Tibial nerve (tissue), 4 donors: ENCODE measurements around the gene OR52H1. TPM values are rescaled to one million over a fixed set of nuclear protein-coding genes. Genes with fewer than 3 reads are reported as not detected.
A peak's percentile ranks its signal among the peaks of the same experiment; 100 is the strongest.

Experiments used
- DNase-seq, 2 donors: peaks; one replicate each; pipeline ENCODE4 v3.0.0-alpha.2; 2019; ENCODE audit warnings: low spot score in 2 of 2
- H3K27ac ChIP-seq, 4 donors: fragments of 200-600 bp; sonication (generic) in 3 of 4; one replicate each; pipeline ENCODE4 v1.5.1; 2017 to 2019; ENCODE audit warnings: mild to moderate bottlenecking in 1 of 4
- H3K27me3 ChIP-seq, 2 donors: fragments of 200-600 bp; sonication (generic) in 1 of 2; one replicate each; pipeline versions ENCODE4 v1.5.1 to v1.6.0; 2017 to 2019
- H3K36me3 ChIP-seq, 3 donors: fragments of 200-600 bp; sonication (generic); one replicate each; pipeline ENCODE4 v1.5.1; 2018 to 2019
- H3K4me1 ChIP-seq, 4 donors: fragments of 200-600 bp; sonication (generic) in 3 of 4; one replicate each; pipeline ENCODE4 v1.5.1; 2017 to 2019
- H3K4me3 ChIP-seq, 4 donors: fragments of 200-600 bp; sonication (generic) in 3 of 4; one replicate each; pipeline ENCODE4 v1.5.1; 2017 to 2019; ENCODE audit warnings: mild to moderate bottlenecking in 1 of 4, moderate library complexity in 1 of 4
- H3K9me3 ChIP-seq, 4 donors: fragments of 200-600 bp; sonication (generic) in 3 of 4; one replicate each; pipeline ENCODE4 v1.5.1; 2017 to 2019
- EP300 ChIP-seq, 2 donors: sonication (generic); formaldehyde crosslinking; IDR thresholded peaks; one replicate each; pipeline ENCODE4 v1.6.1; 2017; ENCODE audit warnings: antibody characterized with exemption in 2 of 2, mild to moderate bottlenecking in 1 of 2
- POLR2A ChIP-seq, 2 donors: fragments of 450-650 bp; IDR thresholded peaks; one replicate each; pipeline ENCODE4 v1.6.1; 2017; ENCODE audit warnings: antibody characterized with exemption in 2 of 2, mild to moderate bottlenecking in 2 of 2, moderate library complexity in 2 of 2
- WGBS, 2 donors: methylation state at CpG; one replicate each; pipeline ENCODE4 v1.1.5; 2018; 5-methylcytosine and 5-hydroxymethylcytosine counted together
- total RNA-seq, 4 donors: library from RNA; depleted of rRNA; stranded (reverse); fragments of >200 nt; gene quantifications; one replicate each; pipeline ENCODE4 v1.1.0, GENCODE V29; 2016
- TF ChIP-seq, protein P1 (sequence below), 5 experiments: fragments of 200-600 bp in 3 of 5; fragments of 450-650 bp in 2 of 5; sonication (generic) in 3 of 5; IDR thresholded peaks; one replicate each; pipeline ENCODE4 v1.5.1; 2016 to 2019; ENCODE audit warnings: antibody characterized with exemption in 5 of 5, mild to moderate bottlenecking in 3 of 5, moderate library complexity in 2 of 5

OR52H1 gene
- 1 to 10 TPM in 2 of 4 donors, under 1 TPM in 1, not detected in 1; 0.84 to 7.5 (median 1.3) TPM for total RNA-seq

DNA sequence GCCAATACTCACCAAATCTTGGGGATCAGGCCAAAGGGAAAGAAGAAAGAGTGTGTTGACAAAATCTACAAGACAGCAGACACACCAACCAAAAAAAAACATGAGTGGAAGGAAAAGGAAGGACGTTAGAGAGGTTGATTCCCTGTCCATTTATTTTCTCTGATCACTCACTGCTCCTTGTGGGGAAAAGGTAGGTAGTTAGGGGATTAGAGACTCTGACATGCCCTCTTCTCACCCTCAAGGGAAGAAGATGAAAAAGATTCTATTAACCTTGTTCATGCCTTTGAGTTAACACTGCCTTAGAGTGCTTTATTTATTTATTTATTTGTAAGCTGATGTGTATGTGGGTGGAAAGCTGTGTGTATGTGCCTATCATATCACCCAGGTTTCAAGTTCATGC, at the start of gene OR52H1:
OR52H1 (minus strand) TSS at position 101 of the 400 bp plus-strand sequence. CDS start 3,035 bp downstream, outside the sequence.
- H3K27ac ChIP-seq: no peak within 1 kb of the TSS
- DNase-seq: no peak
- H3K36me3 ChIP-seq: no peaks in the 10 kb centered on the region
- H3K4me3 ChIP-seq: no peak within 1 kb of the TSS
- H3K9me3 ChIP-seq: no peaks in the 10 kb centered on the region
- WGBS, 2 donors: 36 to 50% methylated on average over 1 of the region's 1 CpG
- H3K4me1 ChIP-seq: no peaks in the 10 kb centered on the region
- H3K27me3 ChIP-seq: no peaks in the 10 kb centered on the region
- TF ChIP-seq EP300 (IDR thresholded peaks at IDR 0.05): no peak
- TF ChIP-seq POLR2A (IDR thresholded peaks at IDR 0.05): no peak
- TF ChIP-seq, protein P1, sequence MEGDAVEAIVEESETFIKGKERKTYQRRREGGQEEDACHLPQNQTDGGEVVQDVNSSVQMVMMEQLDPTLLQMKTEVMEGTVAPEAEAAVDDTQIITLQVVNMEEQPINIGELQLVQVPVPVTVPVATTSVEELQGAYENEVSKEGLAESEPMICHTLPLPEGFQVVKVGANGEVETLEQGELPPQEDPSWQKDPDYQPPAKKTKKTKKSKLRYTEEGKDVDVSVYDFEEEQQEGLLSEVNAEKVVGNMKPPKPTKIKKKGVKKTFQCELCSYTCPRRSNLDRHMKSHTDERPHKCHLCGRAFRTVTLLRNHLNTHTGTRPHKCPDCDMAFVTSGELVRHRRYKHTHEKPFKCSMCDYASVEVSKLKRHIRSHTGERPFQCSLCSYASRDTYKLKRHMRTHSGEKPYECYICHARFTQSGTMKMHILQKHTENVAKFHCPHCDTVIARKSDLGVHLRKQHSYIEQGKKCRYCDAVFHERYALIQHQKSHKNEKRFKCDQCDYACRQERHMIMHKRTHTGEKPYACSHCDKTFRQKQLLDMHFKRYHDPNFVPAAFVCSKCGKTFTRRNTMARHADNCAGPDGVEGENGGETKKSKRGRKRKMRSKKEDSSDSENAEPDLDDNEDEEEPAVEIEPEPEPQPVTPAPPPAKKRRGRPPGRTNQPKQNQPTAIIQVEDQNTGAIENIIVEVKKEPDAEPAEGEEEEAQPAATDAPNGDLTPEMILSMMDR (IDR thresholded peaks at IDR 0.05): no peak

DNA sequence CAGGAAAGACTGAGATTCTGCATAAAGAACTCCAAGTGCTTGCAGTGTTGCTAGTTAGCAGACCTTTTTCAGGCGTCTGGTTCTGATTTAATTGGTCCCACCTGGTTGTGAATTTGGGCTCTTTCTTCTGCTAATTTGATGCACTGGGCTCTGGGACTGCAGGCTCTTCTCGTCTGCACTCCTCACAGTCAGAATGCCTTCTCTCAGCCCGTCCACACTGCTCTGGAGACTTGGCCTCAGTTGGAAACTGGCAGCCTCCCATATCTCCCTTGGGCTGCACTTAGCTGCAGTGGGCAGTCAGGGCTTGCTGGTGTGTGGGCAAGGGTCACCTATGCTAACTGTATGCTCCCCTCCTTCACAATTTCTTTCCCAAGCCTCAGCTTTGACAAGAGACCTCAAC, 49.6 kb upstream of the OR52H1 start:
- H3K4me1 ChIP-seq: peaks cover 0 to 25% (median 6%) of the 10 kb centered on the region in 4 donors
- H3K4me3 ChIP-seq: no peak overlapping the region
- TF ChIP-seq POLR2A (IDR thresholded peaks at IDR 0.05) (no peak), EP300 (IDR thresholded peaks at IDR 0.05) (no peak)
- TF ChIP-seq, protein P1 (IDR thresholded peaks at IDR 0.05): no peak
- 55 to 58% methylated on average over 3 of the region's 3 CpGs for WGBS, 2 donors
- H3K36me3 ChIP-seq: no peaks in the 10 kb centered on the region
- no peak overlapping the region for H3K27ac ChIP-seq
- DNase-seq: no peak
- H3K9me3 ChIP-seq: no peaks in the 10 kb centered on the region
- no peaks in the 10 kb centered on the region for H3K27me3 ChIP-seq

DNA sequence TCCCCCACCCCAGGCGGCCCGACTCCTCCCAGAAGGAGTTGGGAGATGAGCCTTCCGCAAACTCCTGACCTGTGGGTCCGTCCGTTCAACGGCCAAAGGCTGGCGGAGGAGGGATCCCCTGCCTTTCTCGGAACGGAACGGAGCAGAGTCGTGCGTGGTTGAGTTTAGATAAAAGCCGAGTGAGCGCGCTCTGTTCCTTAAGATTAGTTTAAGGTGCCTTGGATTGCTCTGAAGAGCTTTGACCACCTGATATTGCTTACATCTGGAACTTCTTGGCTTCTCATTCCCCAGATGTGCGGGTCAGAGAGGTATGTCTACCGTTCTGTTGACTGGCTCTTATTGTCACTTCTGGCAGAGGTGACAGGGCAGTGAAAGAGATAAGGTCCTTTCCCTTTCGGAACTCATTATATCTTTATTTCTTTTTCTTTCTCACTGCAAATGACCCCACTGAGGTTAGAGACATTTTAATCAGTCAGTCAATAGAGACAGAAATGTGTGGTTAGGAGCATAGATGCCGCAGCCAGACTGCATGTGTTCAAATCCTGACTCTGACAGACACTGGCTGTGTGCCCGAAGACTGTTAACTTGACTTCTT, 48.4 kb upstream of the OR52H1 start, which contains the start of gene TRIM6:
TRIM6 (plus strand) TSS at position 31 of the 595 bp plus-strand sequence; CDS start at position 292, 261 bp downstream.
- H3K27me3 ChIP-seq: no peaks in the 10 kb centered on the region
- 11% methylated on average over 17 to 20 of the region's 20 CpGs for WGBS, 2 donors
- peak; percentile 23 to 27 for DNase-seq

DNA sequence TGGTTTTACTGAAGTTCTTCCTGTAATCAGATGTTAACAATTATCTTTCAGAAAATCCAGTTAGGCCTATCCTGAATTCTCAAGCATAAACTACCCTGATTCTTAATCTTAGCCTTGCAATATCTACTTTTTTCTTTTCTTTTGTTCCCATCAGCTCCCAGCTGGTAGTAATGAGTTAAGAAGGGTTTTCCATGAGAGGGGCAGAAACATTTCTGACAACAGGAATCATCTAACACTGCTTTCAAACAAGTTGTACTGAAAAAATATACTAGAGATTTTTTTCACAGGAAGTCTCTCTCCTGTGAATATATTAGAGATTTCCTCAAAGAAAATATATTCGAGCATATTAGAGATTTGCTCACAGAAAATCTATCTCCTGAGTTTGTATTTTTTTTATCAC, 44.8 kb upstream of the OR52H1 start:
- DNase-seq: no peak
- peaks cover 0 to 5% (median 0%) of the 10 kb centered on the region in 3 donors for H3K36me3 ChIP-seq
- TF ChIP-seq POLR2A (IDR thresholded peaks at IDR 0.05) (no peak), EP300 (IDR thresholded peaks at IDR 0.05) (no peak)
- TF ChIP-seq, protein P1 (IDR thresholded peaks at IDR 0.05): no peak
- 37 to 50% methylated on average over 1 of the region's 1 CpG for WGBS, 2 donors
- H3K27me3 ChIP-seq: no peaks in the 10 kb centered on the region
- H3K4me1 ChIP-seq: peaks cover 0 to 9% (median 5%) of the 10 kb centered on the region in 4 donors
- H3K4me3 ChIP-seq: no peak overlapping the region
- H3K9me3 ChIP-seq: no peaks in the 10 kb centered on the region
- H3K27ac ChIP-seq: no peak overlapping the region

More for the DNA sequence above, 48.4 kb upstream of the OR52H1 start, which contains the start of gene TRIM6:
- Histone ChIP-seq H3K27ac (peak within 1 kb of the TSS; percentile 38 to 78 (median 54)), H3K36me3 (no peaks in the 10 kb centered on the region), H3K9me3 (no peaks in the 10 kb centered on the region), H3K4me3 (peak within 1 kb of the TSS; percentile 23 to 49 (median 36)), H3K4me1 (peaks cover 0 to 25% (median 6%) of the 10 kb centered on the region in 4 donors)
- TF ChIP-seq, protein P1 (IDR thresholded peaks at IDR 0.05): no peak
- TF ChIP-seq POLR2A (IDR thresholded peaks at IDR 0.05) (no peak), EP300 (IDR thresholded peaks at IDR 0.05) (no peak)

DNA sequence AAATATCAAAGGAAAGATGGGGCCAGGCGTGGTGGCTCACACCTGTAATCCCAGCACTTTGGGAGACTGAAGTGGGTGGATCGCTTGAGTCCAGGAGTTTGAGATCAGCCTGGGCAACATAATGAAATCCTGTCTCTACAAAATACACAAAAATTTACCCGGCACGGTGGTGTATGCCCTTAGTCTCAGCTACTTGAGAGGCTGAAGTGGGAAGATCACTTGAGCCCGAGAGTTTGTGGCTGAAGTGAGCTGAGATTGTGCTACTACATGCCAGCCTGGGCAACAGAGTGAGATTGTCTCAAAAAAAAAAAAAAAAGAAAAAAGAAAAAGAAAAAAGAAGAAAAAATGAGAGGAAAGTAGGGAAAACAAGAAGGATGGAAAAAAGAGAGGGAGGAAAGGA, 44.3 kb upstream of the OR52H1 start:
- 83% methylated on average over 5 of the region's 5 CpGs for WGBS, 2 donors

More for the DNA sequence above, 44.3 kb upstream of the OR52H1 start:
- Histone ChIP-seq H3K36me3 (peaks cover 0 to 5% (median 0%) of the 10 kb centered on the region in 3 donors), H3K4me3 (no peak overlapping the region), H3K27me3 (no peaks in the 10 kb centered on the region), H3K9me3 (no peaks in the 10 kb centered on the region), H3K4me1 (peaks cover 0 to 4% (median 3%) of the 10 kb centered on the region in 4 donors), H3K27ac (no peak overlapping the region)
- no peak for TF ChIP-seq EP300 (IDR thresholded peaks at IDR 0.05)
- TF ChIP-seq, protein P1 (IDR thresholded peaks at IDR 0.05): no peak
- TF ChIP-seq POLR2A (IDR thresholded peaks at IDR 0.05): no peak
- no peak for DNase-seq
